Measurements from ENCODE around the gene PRKN.

PRKN gene

GRCh38 chr6:161444464-161444863 is 1283.1 kb downstream of the PRKN start:
- TF ChIP-seq POU6F1 (CRISPR knock-in tag; IDR thresholded peaks at IDR 0.05; ENCODE audit: borderline replicate concordance, low read depth) (no peak), TCF4 (CRISPR knock-in tag; IDR thresholded peaks at IDR 0.05; ENCODE audit: borderline replicate concordance) (no peak), ZNF565 (CRISPR knock-in tag; conservative IDR thresholded peaks at IDR 0.05; ENCODE audit: low read depth) (no peak), ARNTL (CRISPR knock-in tag; IDR thresholded peaks at IDR 0.05; ENCODE audit: borderline replicate concordance, low read depth) (no peak), OSR1 (CRISPR knock-in tag; IDR thresholded peaks at IDR 0.05) (no peak), PATZ1 (CRISPR knock-in tag; IDR thresholded peaks at IDR 0.05; ENCODE audit: borderline replicate concordance) (no peak), TSHZ2 (CRISPR knock-in tag; IDR thresholded peaks at IDR 0.05) (no peak), TOX (CRISPR knock-in tag; IDR thresholded peaks at IDR 0.05; ENCODE audit: borderline replicate concordance) (no peak), ZNF8 (CRISPR knock-in tag; IDR thresholded peaks at IDR 0.05) (no peak), ZFP3 (CRISPR knock-in tag; IDR thresholded peaks at IDR 0.05) (no peak), CSRNP3 (CRISPR knock-in tag; IDR thresholded peaks at IDR 0.05) (no peak), ESRRG (CRISPR knock-in tag; IDR thresholded peaks at IDR 0.05) (no peak), RARB (CRISPR knock-in tag; IDR thresholded peaks at IDR 0.05) (no peak), ZC3H10 (CRISPR knock-in tag; IDR thresholded peaks at IDR 0.05) (no peak), ZFP30 (CRISPR knock-in tag; IDR thresholded peaks at IDR 0.05) (no peak)
- ATAC-seq = no peak

- TF ChIP-seq ZFP3 (CRISPR knock-in tag; IDR thresholded peaks at IDR 0.05) (no peak), POU6F1 (CRISPR knock-in tag; IDR thresholded peaks at IDR 0.05; ENCODE audit: borderline replicate concordance, low read depth) (no peak), PPARA (CRISPR knock-in tag; IDR thresholded peaks at IDR 0.05; ENCODE audit: borderline replicate concordance) (no peak), TSHZ2 (CRISPR knock-in tag; IDR thresholded peaks at IDR 0.05) (no peak), CSRNP3 (CRISPR knock-in tag; IDR thresholded peaks at IDR 0.05) (no peak), BACH2 (CRISPR knock-in tag; IDR thresholded peaks at IDR 0.05; ENCODE audit: borderline replicate concordance) (no peak), ZFP30 (CRISPR knock-in tag; IDR thresholded peaks at IDR 0.05) (no peak), ISL1 (CRISPR knock-in tag; IDR thresholded peaks at IDR 0.05) (no peak), CSDC2 (CRISPR knock-in tag; IDR thresholded peaks at IDR 0.05) (no peak), OSR1 (CRISPR knock-in tag; IDR thresholded peaks at IDR 0.05) (no peak), GLIS3 (CRISPR knock-in tag; IDR thresholded peaks at IDR 0.05) (no peak), TCF4 (CRISPR knock-in tag; IDR thresholded peaks at IDR 0.05; ENCODE audit: borderline replicate concordance) (no peak), ZNF8 (CRISPR knock-in tag; IDR thresholded peaks at IDR 0.05) (no peak), ESRRG (CRISPR knock-in tag; IDR thresholded peaks at IDR 0.05) (no peak), TOX (CRISPR knock-in tag; IDR thresholded peaks at IDR 0.05; ENCODE audit: borderline replicate concordance) (no peak)
- no peak; the same call in 2 of the 3 replicates for ATAC-seq
Measured at GRCh38 chr6:161443848-161444247, 1283.7 kb downstream of the PRKN start.

All from SK-N-SH treated with all-trans-retinoic acid at 6 μM for 48 hours (cell line).